GM19467 (cell line): ENCODE measurements around the gene ACTRT2.

ENCODE experiments used
- ATAC-seq: cut with Tn5 transposase; IDR thresholded peaks from one replicate; pipeline ENCODE4 v1.9.1; 2021; ENCODE audit warnings: mild to moderate bottlenecking, moderate library complexity; ENCODE audit not compliant: unreplicated experiment

ACTRT2 gene

GRCh38 chr1:3016641-3017439, 4.4 kb upstream of the ACTRT2 start:
- no peak for ATAC-seq

GRCh38 chr1:3017440-3018050, 3.7 kb upstream of the ACTRT2 start:
- ATAC-seq: no peak

GRCh38 chr1:3018051-3018471, 3.2 kb upstream of the ACTRT2 start:
- ATAC-seq: no peak

- no peak for ATAC-seq
Measured at GRCh38 chr1:3018576-3018975, 2.7 kb upstream of the ACTRT2 start.

GRCh38 chr1:3019007-3019515, 2.2 kb upstream of the ACTRT2 start:
- no peak for ATAC-seq

- no peak for ATAC-seq
Measured at GRCh38 chr1:3019516-3020051, 1.7 kb upstream of the ACTRT2 start.

GRCh38 chr1:3020263-3020909, 881 bp upstream of the ACTRT2 start:
- ATAC-seq: no peak

GRCh38 chr1:3021801-3022401, 634 bp downstream of the ACTRT2 start:
- ATAC-seq: no peak

GRCh38 chr1:3022511-3022973, 1.3 kb downstream of the ACTRT2 start:
- ATAC-seq: no peak

GRCh38 chr1:3022976-3023375, 1.7 kb downstream of the ACTRT2 start:
- no peak for ATAC-seq

GRCh38 chr1:3024019-3024418, 2.8 kb downstream of the ACTRT2 start:
- no peak for ATAC-seq

- ATAC-seq: no peak
Measured at GRCh38 chr1:3024588-3024987, 3.3 kb downstream of the ACTRT2 start.

GRCh38 chr1:3026124-3026523, 4.9 kb downstream of the ACTRT2 start:
- no peak for ATAC-seq

- ATAC-seq: no peak
Measured at GRCh38 chr1:3026581-3027391, 5.5 kb downstream of the ACTRT2 start.

GRCh38 chr1:3027611-3028371, 6.5 kb downstream of the ACTRT2 start:
- no peak for ATAC-seq

- no peak for ATAC-seq
Measured at GRCh38 chr1:3028531-3029282, 7.4 kb downstream of the ACTRT2 start.

GRCh38 chr1:3029481-3029961, 8.3 kb downstream of the ACTRT2 start:
- no peak for ATAC-seq

GRCh38 chr1:3029991-3030662, 8.9 kb downstream of the ACTRT2 start:
- no peak for ATAC-seq
